ENCODE measurements around the gene USP17L11. TPM values are rescaled to one million over a fixed set of nuclear protein-coding genes. Genes with fewer than 3 reads are reported as not detected.

Gene USP17L11
- total RNA-seq, result not detected in 2 replicates

DNA sequence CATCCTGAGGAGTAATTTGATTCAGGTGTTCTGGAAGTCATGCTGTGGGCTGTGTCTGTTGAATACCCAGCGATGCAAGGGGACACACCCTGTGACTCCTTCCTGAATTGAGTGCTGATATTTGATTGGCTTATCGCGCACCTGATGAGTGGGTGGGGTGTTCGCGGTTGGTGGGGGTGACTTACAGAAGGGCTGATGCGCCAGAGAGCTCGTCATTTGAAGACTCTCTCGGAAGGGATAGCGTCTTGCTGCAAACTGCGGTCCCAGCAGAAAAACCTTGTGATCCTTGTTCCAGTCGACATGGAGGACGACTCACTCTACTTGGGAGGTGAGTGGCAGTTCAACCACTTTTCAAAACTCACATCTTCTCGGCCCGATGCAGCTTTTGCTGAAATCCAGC lies at the start of gene USP17L11:
Gene USP17L11, plus strand, starts transcription at position 301 of the 400 bp plus-strand sequence. Its CDS starts 0 bp downstream, at position 301.

DNA sequence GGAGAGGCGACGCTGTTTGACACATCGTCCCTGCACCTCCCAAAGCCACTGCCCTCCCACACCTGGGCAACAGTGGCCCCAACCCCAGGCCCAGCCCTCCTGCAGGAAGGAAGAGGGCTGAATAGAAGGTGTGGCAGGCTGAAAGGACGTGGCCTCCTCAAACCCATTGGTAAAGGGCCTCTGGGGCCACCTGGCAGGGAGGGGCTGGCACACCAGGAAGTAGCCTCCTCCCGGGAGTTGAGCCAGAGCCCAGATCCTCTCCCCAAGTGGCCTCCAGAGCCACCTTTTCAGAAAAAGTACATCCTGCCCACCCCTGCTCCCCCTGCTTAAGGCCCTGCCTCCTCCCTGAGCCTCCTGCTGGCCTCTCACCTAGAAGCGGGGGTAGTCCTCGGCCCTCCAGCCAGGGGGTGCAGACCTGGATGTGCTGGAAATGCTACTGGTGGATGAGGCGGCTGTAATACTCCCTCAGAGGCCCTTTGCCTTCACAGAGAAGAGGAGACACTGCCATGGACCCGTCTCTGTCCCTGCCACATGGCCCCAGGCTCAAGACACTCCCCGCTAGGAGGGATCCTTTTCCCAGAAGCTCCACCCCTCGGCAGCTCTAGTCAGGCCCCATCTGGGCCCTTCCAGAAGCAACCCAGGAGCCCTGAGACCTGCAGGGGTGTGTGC lies 45.3 kb upstream of the USP17L11 start, which contains the start of gene FAM90A26:
Gene FAM90A26, plus strand, starts transcription at position 619 of the 669 bp plus-strand sequence. CDS start 2,764 bp downstream, outside the sequence.

GRCh38 chr4:9210357-9210756 lies 4.8 kb upstream of the USP17L11 start, which contains the start of gene USP17L10:
USP17L10 (plus strand) TSS chr4:9210657; CDS start chr4:9210657, 0 bp downstream.

GRCh38 chr4:9219852-9220251 lies 4.6 kb downstream of the USP17L11 start, which contains the start of gene USP17L12:
USP17L12 (plus strand) TSS chr4:9220152; CDS start chr4:9220152, 0 bp downstream.

GRCh38 chr4:9224596-9224995 lies 9.4 kb downstream of the USP17L11 start, which contains the start of gene USP17L13:
USP17L13 (plus strand) TSS chr4:9224896; CDS start chr4:9224896, 0 bp downstream.

GRCh38 chr4:9234085-9234484 lies 18.9 kb downstream of the USP17L11 start, which contains the start of gene USP17L15:
USP17L15 (plus strand) TSS chr4:9234385; CDS start chr4:9234385, 0 bp downstream.

DNA sequence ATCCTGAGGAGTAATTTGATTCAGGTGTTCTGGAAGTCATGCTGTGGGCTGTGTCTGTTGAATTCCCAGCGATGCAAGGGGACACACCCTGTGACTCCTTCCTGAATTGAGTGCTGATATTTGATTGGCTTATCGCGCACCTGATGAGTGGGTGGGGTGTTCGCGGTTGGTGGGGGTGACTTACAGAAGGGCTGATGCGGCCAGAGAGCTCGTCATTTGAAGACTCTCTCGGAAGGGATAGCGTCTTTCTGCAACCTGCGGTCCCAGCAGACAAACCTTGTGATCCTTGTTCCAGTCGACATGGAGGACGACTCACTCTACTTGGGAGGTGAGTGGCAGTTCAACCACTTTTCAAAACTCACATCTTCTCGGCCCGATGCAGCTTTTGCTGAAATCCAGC lies 28.4 kb downstream of the USP17L11 start, which contains the start of gene USP17L17:
Gene USP17L17, plus strand, starts transcription at position 301 of the 400 bp plus-strand sequence. Its CDS starts 0 bp downstream, at position 301.

GRCh38 chr4:9247953-9248680 lies 32.9 kb downstream of the USP17L11 start, which contains the start of gene USP17L18:
USP17L18 (plus strand) TSS chr4:9248630; CDS start chr4:9248630, 0 bp downstream.

GRCh38 chr4:9253078-9253477 lies 37.9 kb downstream of the USP17L11 start, which contains the start of gene USP17L19:
USP17L19 (plus strand) TSS chr4:9253378; CDS start chr4:9253378, 0 bp downstream.

GRCh38 chr4:9257824-9258223 lies 42.6 kb downstream of the USP17L11 start, which contains the start of gene USP17L20:
USP17L20 (plus strand) TSS chr4:9258124; CDS start chr4:9258124, 0 bp downstream.

GRCh38 chr4:9262572-9262971 lies 47.4 kb downstream of the USP17L11 start, which contains the start of gene USP17L21:
USP17L21 (plus strand) TSS chr4:9262872; CDS start chr4:9262872, 0 bp downstream.

Other genes with a start within 250 kb of the USP17L11 start
- gene FAM90A26, start 45.0 kb upstream of the USP17L11 start, total RNA-seq, result not detected in 2 replicates
- gene USP17L10, start 4.7 kb upstream of the USP17L11 start, total RNA-seq, result not detected in 2 replicates
- not detected in 2 replicates for gene USP17L12, start 4.7 kb downstream of the USP17L11 start, total RNA-seq
- not detected in 2 replicates for gene USP17L13, start 9.5 kb downstream of the USP17L11 start, total RNA-seq
- 0.11 TPM in 1 of 2 replicates, not detected in the other for gene USP17L15, start 19.0 kb downstream of the USP17L11 start, total RNA-seq
- not detected in 2 replicates for gene USP17L17, start 28.5 kb downstream of the USP17L11 start, total RNA-seq
- not detected in 2 replicates for gene USP17L18, start 33.2 kb downstream of the USP17L11 start, total RNA-seq
- not detected in 2 replicates for gene USP17L19, start 38.0 kb downstream of the USP17L11 start, total RNA-seq
- gene USP17L20, start 42.7 kb downstream of the USP17L11 start, total RNA-seq, result not detected in 2 replicates
- gene USP17L21, start 47.5 kb downstream of the USP17L11 start, total RNA-seq, result not detected in 2 replicates
- gene USP17L22, start 52.2 kb downstream of the USP17L11 start, total RNA-seq, result not detected in 2 replicates
- not detected in 2 replicates for gene USP17L24, start 109.8 kb downstream of the USP17L11 start, total RNA-seq
- not detected in 2 replicates for gene USP17L25, start 114.5 kb downstream of the USP17L11 start, total RNA-seq
- not detected in 2 replicates for gene USP17L26, start 119.3 kb downstream of the USP17L11 start, total RNA-seq
- gene USP17L5, start 124.0 kb downstream of the USP17L11 start, total RNA-seq, result not detected in 2 replicates
- gene USP17L27, start 128.7 kb downstream of the USP17L11 start, total RNA-seq, result not detected in 2 replicates
- gene USP17L28, start 133.5 kb downstream of the USP17L11 start, total RNA-seq, result not detected in 2 replicates
- not detected in 2 replicates for gene USP17L29, start 138.2 kb downstream of the USP17L11 start, total RNA-seq
- not detected in 2 replicates for gene USP17L30, start 147.7 kb downstream of the USP17L11 start, total RNA-seq
- not detected in 2 replicates for gene DEFB131A, start 229.0 kb downstream of the USP17L11 start, total RNA-seq